Immature natural killer cell (primary cell): Measurements from ENCODE around the gene PDZK1IP1. TPM values are rescaled to one million over a fixed set of nuclear protein-coding genes. Genes with fewer than 3 reads are reported as not detected.
"Not testable (repeated sequence)": the region's sequence is repeated elsewhere in the genome, so short reads cannot be mapped to it uniquely, and the experiment has no call there.

Source experiments
- DNase-seq, 3 donors: peaks; one replicate each; pipeline ENCODE4 v3.0.0; 2022; ENCODE audit warnings: mixed read lengths in 1 of 3
- H3K27ac Mint-ChIP-seq, 6 donors: one replicate each; pipeline ENCODE4 v1.8.0; 2020; ENCODE audit warnings: mixed read lengths in 6 of 6, mild to moderate bottlenecking in 5 of 6, inconsistent platforms in 4 of 6, moderate library complexity in 3 of 6
- H3K27me3 Mint-ChIP-seq, 3 donors: one replicate each; pipeline ENCODE4 v1.8.0; 2020 to 2021; ENCODE audit warnings: low read depth in 3 of 3, mild to moderate bottlenecking in 3 of 3, mixed read lengths in 3 of 3, moderate library complexity in 3 of 3, inconsistent platforms in 1 of 3
- H3K36me3 Mint-ChIP-seq, 3 donors: one replicate each; pipeline ENCODE4 v1.8.0; 2020; ENCODE audit warnings: mixed read lengths in 3 of 3, inconsistent platforms in 2 of 3, mild to moderate bottlenecking in 2 of 3
- H3K4me1 Mint-ChIP-seq, 2 donors: one replicate each; pipeline ENCODE4 v1.8.0; 2020; ENCODE audit warnings: inconsistent platforms in 2 of 2, mild to moderate bottlenecking in 2 of 2, mixed read lengths in 2 of 2, moderate library complexity in 1 of 2
- H3K4me3 Mint-ChIP-seq, 5 donors: one replicate each; pipeline ENCODE4 v1.8.0; 2020; ENCODE audit warnings: mild to moderate bottlenecking in 5 of 5, mixed read lengths in 5 of 5, inconsistent platforms in 3 of 5, moderate library complexity in 3 of 5
- H3K9me3 Mint-ChIP-seq, 6 donors: one replicate each; pipeline ENCODE4 v1.8.0; 2020; ENCODE audit warnings: mild to moderate bottlenecking in 6 of 6, mixed read lengths in 6 of 6, inconsistent platforms in 4 of 6, moderate library complexity in 3 of 6
- polyA plus RNA-seq, 3 donors: library from polyadenylated mRNA; unstranded; fragments of 300-500 nt; fragmentation: Illumina TruSeq; gene quantifications; one replicate each; pipeline ENCODE4 v1.2.3, GENCODE V29; 2021

The PDZK1IP1 gene
- polyA plus RNA-seq, 3 donors from 2014 or later = 0.58 to 7.5 TPM; not detected in 1

DNA sequence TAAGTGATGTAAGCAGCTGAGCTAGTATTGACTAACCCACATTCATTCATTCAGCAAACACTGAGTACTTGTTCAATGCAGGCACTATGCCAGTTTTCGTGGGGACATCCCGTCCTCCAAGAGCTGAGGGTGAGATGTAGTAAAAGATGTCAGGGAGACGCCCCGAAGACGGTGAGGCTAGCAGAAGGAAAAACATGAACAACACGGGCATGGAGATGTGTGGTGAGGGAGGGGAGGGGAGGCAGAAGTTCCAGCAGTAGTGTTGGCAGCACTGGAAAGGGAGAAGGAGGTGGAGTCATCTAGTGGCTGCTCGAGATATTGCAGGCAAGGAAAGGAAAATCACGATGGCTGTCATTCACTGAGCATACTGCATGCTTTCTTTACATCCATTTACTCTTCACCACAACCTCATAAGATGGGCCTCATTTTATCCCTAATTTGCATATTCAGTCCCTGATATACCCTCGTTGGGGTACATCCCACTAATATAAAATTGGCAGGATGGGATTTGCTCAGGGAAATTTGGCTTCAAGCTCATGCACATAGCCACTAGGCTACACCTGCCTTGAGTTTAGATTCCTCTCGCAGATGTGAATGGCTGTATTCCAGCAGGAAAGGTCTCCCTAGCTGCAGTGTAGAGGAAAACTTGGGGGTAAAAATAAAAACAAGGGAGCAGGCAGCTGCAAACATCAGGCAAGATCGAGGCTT lies 14.5 kb downstream of the PDZK1IP1 start:
- peaks cover 9 to 13% (median 11%) of the 10 kb centered on the region in 3 donors for H3K27me3 Mint-ChIP-seq
- DNase-seq = peak in 1 of 3 donors; percentile 20
- H3K4me3 Mint-ChIP-seq = no peak overlapping the region
- H3K27ac Mint-ChIP-seq = no peak overlapping the region
- no peaks in the 10 kb centered on the region for H3K9me3 Mint-ChIP-seq
- H3K36me3 Mint-ChIP-seq = no peaks in the 10 kb centered on the region
- H3K4me1 Mint-ChIP-seq = peaks cover 11 to 12% of the 10 kb centered on the region in 2 donors

DNA sequence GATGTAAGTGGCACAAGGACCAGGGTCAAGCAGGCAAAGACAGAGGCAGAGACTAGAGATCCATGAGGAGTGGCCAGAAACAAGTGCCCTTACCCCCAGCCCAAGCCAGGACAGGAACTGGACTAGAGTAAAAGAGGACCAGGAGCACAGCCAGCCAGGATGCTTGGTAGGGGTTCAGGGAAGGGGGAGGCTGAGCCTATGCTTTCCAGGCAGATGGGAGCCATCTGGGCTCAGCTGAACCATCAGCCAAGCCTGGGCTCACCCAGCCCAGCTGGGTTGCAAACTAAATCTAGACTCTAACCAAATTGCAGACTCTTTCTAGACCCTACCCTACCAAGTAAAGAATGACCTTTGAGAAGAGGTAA lies 15.2 kb downstream of the PDZK1IP1 start:
- no peak for DNase-seq
- Mint-ChIP-seq H3K4me1 (peaks cover 9 to 11% of the 10 kb centered on the region in 2 donors), H3K27ac (no peak overlapping the region), H3K9me3 (no peaks in the 10 kb centered on the region), H3K36me3 (no peaks in the 10 kb centered on the region), H3K4me3 (no peak overlapping the region), H3K27me3 (peaks cover 8 to 11% (median 9%) of the 10 kb centered on the region in 3 donors)

DNA sequence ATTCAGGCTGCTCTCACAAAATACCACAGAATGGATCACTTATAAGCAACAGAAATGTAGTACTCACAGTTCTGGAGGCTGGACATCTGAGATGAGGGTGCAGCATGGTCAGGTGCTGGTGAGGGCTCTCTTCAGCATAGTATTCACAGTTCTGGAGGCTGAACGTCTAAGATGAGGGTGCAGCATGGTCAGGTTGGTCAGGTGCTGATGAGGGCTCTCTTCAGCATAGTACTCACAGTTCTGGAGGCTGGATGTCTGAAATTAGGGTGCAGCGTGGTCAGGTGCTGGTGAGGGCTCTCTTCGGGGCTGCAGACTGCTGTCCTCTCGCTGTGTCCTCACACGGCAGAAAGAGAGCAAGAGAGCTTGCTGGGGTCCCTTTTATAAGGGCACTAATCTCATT lies 17.1 kb downstream of the PDZK1IP1 start:
- H3K27ac Mint-ChIP-seq = no peak overlapping the region
- H3K4me1 Mint-ChIP-seq = peaks cover 0 to 4% of the 10 kb centered on the region in 2 donors
- no peaks in the 10 kb centered on the region for H3K36me3 Mint-ChIP-seq
- no peaks in the 10 kb centered on the region for H3K9me3 Mint-ChIP-seq
- DNase-seq = no peak
- H3K27me3 Mint-ChIP-seq = peaks cover 1 to 6% (median 3%) of the 10 kb centered on the region in 3 donors
- no peak overlapping the region for H3K4me3 Mint-ChIP-seq

DNA sequence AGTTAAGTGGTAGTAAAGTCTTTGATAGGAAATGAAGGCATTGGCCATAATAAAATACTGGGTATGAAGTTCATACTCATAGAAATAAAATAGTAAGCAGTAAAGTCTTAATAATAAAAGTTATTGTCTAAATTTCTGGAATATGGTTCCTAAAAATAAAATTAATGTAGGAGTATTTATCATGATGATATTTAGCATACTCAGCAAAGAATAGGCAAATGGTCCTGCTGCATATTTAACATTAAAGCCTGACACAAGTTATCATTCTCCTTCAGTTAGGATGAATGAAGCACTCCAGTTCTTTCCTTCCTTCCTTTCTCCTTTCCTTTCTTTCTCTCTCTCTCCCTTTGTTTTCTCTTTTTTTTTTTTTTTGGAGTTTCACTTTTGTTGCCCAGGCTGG lies 25.3 kb downstream of the PDZK1IP1 start:
- Mint-ChIP-seq H3K27ac (no peak overlapping the region), H3K4me1 (no peaks in the 10 kb centered on the region), H3K27me3 (peaks cover 1 to 11% (median 1%) of the 10 kb centered on the region in 3 donors), H3K9me3 (peaks cover 0 to 4% (median 0%) of the 10 kb centered on the region in 6 donors), H3K36me3 (no peaks in the 10 kb centered on the region), H3K4me3 (no peak overlapping the region)
- no peak for DNase-seq

DNA sequence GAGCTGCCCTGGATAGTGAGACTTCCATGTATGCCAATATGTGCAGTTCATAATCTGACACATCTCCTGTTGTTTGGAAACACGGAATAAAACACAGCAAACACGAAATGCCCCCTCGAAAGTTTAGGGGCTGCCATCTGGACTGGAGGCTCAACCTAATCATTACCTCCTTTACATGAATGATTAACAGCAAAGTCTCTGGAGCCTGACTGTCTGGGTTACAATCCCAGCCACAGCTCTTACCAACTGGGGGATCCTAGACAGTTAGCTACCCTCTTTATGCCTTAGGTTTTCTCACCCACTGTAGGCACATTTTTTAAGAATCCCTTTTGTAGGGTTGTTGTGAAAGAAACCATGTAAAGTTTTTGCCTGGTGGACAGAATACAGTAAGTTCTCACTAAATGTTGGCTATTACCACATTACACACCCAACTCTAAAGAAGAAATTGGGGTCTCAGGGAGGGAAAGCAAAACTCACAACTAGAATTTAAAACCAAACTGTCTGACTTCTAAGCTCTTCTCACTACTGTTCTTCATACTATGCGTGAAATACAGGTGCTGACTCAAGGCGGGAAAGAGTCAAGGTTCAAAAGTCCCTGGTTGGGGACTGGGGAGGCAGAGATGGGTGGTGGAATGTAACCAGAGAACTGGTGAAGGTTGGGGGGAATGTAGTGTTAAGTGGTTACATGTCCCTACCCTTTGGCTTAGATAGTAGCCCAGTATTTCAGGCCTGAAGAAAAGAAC lies 28.4 kb downstream of the PDZK1IP1 start:
- DNase-seq = no peak
- Mint-ChIP-seq H3K9me3 (peaks cover 0 to 5% (median 0%) of the 10 kb centered on the region in 6 donors), H3K36me3 (no peaks in the 10 kb centered on the region), H3K27ac (no peak overlapping the region), H3K4me3 (no peak overlapping the region), H3K4me1 (no peaks in the 10 kb centered on the region), H3K27me3 (peaks cover 1 to 2% (median 1%) of the 10 kb centered on the region in 3 donors)

DNA sequence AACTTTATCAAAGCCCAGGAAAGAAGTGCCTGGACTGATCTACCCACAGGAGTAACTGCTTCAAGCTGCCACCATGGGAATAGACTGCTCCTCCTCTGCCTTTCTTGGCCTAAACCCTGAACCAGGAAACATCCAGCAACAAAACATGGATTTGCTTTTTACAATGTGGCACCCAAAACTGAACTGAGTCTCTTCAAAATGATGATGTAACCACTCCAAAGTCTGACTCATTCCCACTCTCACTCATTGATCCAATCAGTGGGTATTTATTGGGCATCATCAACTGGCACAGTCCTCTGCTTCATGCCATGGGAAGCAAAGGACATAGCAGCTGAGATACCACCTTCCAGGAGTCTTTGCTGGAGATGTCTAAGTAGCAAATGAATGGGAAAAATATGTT lies 29.1 kb downstream of the PDZK1IP1 start:
- no peak overlapping the region for H3K27ac Mint-ChIP-seq
- H3K36me3 Mint-ChIP-seq = no peaks in the 10 kb centered on the region
- no peak overlapping the region for H3K4me3 Mint-ChIP-seq
- H3K4me1 Mint-ChIP-seq = no peaks in the 10 kb centered on the region
- H3K27me3 Mint-ChIP-seq = peaks cover 1 to 7% (median 1%) of the 10 kb centered on the region in 3 donors
- DNase-seq = no peak
- peaks cover 0 to 10% (median 2%) of the 10 kb centered on the region in 6 donors for H3K9me3 Mint-ChIP-seq

DNA sequence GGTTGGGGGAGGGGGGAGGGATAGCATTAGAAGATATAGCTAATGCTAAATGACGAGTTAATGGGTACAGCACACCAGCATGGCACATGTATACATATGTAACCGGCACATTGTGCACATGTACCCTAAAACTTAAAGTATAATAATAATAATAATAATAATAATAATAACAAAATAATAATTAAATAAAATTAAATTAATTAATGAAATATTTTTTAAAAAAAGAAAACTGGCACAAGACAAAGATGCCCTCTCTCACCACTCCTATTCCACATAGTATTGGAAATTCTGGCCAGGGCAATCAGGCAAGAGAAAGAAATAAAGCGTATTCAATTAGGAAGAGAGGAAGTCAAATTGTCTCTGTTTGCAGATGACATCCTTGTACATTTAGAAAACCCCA lies 31.9 kb downstream of the PDZK1IP1 start:
- not testable (repeated sequence) for H3K9me3 Mint-ChIP-seq, H3K36me3 Mint-ChIP-seq, H3K27ac Mint-ChIP-seq, H3K4me1 Mint-ChIP-seq, H3K4me3 Mint-ChIP-seq, DNase-seq
- peaks cover 2 to 18% (median 3%) of the 10 kb centered on the region in 3 donors for H3K27me3 Mint-ChIP-seq

DNA sequence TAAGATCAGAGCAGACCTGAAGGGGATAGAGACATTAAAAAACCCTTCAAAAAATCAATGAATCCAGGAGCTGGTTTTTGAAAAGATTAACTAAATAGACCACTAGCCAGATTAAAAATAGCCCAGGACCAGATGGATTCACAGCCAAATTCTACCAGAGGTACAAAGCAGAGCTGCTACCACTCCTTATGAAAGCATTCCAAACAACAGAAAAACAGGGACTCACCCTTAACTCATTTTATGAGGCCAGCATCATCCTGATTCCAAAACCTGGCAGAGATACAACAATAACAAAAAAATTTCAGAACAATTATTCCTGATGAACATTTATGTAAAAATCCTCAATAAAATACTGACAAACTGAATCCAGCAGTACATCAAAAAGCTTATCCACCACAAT lies 33.4 kb downstream of the PDZK1IP1 start:
- not testable (repeated sequence) for H3K4me3 Mint-ChIP-seq, H3K9me3 Mint-ChIP-seq, H3K27ac Mint-ChIP-seq, H3K4me1 Mint-ChIP-seq, DNase-seq, H3K36me3 Mint-ChIP-seq
- peaks cover 2 to 28% (median 3%) of the 10 kb centered on the region in 3 donors for H3K27me3 Mint-ChIP-seq

DNA sequence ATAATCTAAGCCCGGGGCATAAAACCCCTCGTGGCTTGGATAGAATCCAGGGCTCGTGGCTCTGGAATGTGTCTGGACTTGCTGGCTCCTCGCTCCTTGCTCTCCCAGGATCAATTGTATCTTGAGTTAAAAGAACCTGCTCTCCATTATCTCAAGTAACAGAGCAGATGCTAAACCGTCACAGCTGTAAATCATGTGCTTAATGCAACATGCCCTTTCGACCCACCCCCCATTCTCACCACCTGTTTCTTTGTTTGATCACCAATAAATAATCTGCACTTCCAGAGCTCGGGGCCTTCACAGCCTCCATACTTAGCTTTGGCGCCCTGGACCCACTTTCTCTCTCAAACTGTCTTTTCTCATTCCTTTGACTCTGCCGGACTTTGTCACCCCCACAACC lies 40.7 kb downstream of the PDZK1IP1 start:
- H3K36me3 Mint-ChIP-seq, H3K27ac Mint-ChIP-seq, DNase-seq, H3K9me3 Mint-ChIP-seq, H3K4me1 Mint-ChIP-seq, H3K4me3 Mint-ChIP-seq: not testable (repeated sequence)
- H3K27me3 Mint-ChIP-seq = peaks cover 0 to 19% (median 9%) of the 10 kb centered on the region in 3 donors

DNA sequence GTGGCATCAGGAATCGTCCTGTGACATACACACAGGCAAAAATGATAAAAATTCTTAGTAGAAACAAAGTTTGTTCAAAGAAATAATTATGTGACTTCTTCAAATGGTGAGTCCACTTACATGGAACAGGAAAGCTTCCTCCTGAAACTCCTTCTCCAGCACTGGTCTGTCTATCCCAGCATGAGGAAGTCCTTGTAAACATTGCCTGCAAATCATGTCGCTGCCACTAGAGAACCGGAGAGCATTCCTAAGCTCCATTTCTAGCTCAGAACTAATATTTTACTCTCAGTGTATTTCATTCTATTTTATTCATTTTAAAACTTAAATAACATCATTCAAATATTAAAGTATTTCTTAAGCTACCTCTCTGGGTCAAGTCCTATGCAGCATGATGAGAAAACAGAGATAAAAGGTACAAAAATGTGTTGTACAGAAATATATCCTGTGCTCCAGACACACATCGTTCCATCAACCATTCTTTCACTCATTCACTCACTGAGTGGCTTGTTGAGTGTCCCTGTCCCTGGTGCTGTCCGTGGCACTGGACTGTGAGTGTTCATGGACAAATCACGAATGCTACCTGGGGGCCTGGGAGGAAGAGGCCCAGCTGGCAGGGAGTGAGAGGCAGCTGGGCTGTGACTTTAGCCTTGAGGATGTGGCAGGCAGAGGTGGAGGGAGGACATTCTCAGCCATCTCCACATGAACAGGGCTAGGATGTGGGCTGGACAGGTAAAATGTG lies 42.6 kb downstream of the PDZK1IP1 start:
- DNase-seq = no peak
- Mint-ChIP-seq H3K4me3 (no peak overlapping the region), H3K36me3 (no peaks in the 10 kb centered on the region), H3K27ac (no peak overlapping the region), H3K27me3 (peaks cover 0 to 9% (median 9%) of the 10 kb centered on the region in 3 donors), H3K4me1 (no peaks in the 10 kb centered on the region), H3K9me3 (no peaks in the 10 kb centered on the region)

DNA sequence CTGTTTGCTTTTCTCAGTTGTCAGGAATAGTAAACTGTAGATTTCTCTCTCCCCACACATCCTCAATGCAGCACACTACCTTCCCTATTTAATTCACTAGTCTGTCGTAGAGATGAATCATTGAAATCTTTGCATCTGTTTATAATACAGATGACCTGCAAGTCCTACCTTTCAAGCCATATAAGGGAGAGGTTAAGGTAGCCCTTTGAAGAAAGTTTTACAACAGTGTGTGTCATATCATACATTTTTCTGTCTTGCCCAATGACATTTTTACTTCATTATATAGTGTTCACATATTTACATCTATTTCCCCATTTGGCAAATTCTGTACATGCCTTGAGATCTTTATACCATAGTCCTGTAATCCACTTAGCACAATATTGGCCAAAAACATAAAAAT lies 43.3 kb downstream of the PDZK1IP1 start:
- not testable (repeated sequence) for H3K9me3 Mint-ChIP-seq, H3K4me3 Mint-ChIP-seq, H3K36me3 Mint-ChIP-seq, H3K4me1 Mint-ChIP-seq, H3K27ac Mint-ChIP-seq, DNase-seq, H3K27me3 Mint-ChIP-seq

DNA sequence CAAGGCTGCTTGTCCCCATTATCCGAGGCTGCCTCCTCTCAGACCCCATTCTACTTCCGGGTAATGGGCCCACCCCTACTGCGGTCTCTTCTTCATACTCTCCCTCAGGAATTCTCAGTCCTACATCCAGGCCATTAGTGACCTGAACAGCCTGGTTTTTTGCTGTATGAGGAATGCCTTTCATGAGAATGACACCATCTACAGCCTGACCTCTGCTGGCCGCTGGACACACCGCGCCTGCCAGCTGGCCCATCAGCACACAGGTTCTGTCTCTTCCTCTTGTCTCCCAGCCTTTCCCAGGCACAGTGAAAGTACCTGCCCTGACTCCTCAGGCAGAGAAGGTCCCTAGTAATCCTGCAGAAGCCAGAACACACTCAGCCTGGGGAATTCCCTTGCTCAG lies 46.2 kb downstream of the PDZK1IP1 start:
- H3K4me1 Mint-ChIP-seq, H3K36me3 Mint-ChIP-seq, H3K4me3 Mint-ChIP-seq, H3K9me3 Mint-ChIP-seq, H3K27ac Mint-ChIP-seq, DNase-seq, H3K27me3 Mint-ChIP-seq: not testable (repeated sequence)

DNA sequence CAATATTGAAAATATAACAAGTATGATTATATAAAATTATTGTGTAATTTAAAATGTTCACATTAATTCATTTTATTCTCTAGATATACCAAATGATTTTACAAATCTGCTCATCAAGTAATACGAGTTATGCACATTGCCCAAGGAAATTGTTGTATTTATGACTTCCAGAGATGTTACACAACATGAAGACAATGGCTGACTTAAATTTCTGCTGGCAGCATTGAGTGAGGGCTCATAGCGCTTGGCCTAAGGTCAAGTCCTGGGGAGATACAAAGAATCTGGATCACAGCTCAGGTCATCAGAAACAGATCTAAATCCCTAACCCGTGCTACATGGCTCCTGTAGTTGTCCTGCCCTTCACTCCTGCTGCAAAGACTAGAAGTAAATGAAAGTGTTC lies 49.5 kb downstream of the PDZK1IP1 start:
- not testable (repeated sequence) for H3K9me3 Mint-ChIP-seq, H3K36me3 Mint-ChIP-seq, DNase-seq, H3K27me3 Mint-ChIP-seq, H3K27ac Mint-ChIP-seq, H3K4me3 Mint-ChIP-seq, H3K4me1 Mint-ChIP-seq

DNA sequence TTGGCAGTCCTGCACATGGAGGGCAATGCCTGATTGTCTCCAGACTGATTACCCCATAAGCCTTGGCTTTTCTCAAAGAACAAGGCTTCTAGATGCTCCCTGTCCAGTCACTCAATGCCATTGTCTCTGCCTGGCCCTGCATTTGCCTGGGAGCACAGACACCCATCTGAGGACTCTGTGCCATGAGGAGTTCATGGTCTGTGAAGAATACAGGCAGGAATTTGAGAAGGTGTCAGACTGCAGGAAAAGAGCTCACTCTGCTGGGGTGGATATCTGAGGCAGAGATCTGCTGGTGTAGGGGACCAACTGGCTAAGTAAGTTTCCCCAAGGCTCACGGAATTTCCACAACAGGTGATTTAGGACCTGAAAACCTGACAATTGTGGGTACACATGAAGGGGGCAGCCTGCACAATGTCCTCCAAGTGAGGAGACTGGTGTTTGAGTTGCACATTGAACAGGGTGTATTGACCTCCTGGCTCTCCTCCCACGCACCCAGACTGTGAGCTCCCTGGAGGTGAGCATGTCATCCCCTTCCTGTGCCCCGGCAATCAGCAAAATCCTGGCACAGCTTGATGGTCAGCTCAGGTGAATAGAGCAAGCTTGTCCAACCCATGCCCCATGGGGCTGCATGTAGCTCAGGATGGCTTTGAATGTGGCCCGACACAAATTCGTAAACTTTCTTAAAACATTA lies 51.8 kb downstream of the PDZK1IP1 start:
- Mint-ChIP-seq H3K27ac (no peak overlapping the region), H3K36me3 (no peaks in the 10 kb centered on the region), H3K27me3 (peaks cover 2 to 8% (median 5%) of the 10 kb centered on the region in 3 donors), H3K9me3 (no peaks in the 10 kb centered on the region), H3K4me3 (no peak overlapping the region), H3K4me1 (no peaks in the 10 kb centered on the region)
- DNase-seq = no peak
